Activated CD8-positive, alpha-beta T cell treated with anti-CD3 and anti-CD28 coated beads for 36 hours (primary cell): ENCODE results near the gene AHCTF1. TPM values are rescaled to one million over a fixed set of nuclear protein-coding genes. Genes with fewer than 3 reads are reported as not detected.
A peak's percentile ranks its signal among the peaks of the same experiment; 100 is the strongest.
"Not testable (repeated sequence)": the region's sequence is repeated elsewhere in the genome, so short reads cannot be mapped to it uniquely, and the experiment has no call there.

Experiments used
- ATAC-seq: fragments of 200-7000 bp; cut with Tn5 transposase; one replicate; pipeline ENCODE4 v1.10.0; 2021; ENCODE audit warnings: mild to moderate bottlenecking, moderate library complexity
- CTCF ChIA-PET: fragments of 350-600 bp; sonication (Branson Sonifier 250); formaldehyde crosslinking; loops from one replicate; lab custom pipeline; 2021; ENCODE audit warnings: antibody characterized with exemption; lab: Charles Lee
- POLR2A ChIA-PET: fragments of 350-600 bp; sonication (Branson Sonifier 250); formaldehyde crosslinking; loops from one replicate; lab custom pipeline; 2021; ENCODE audit warnings: antibody characterized with exemption; lab: Charles Lee
- DNase-seq: peaks from one replicate; pipeline ENCODE4 v3.0.0-alpha.2; 2020
- H3K27ac Mint-ChIP-seq: one replicate; pipeline ENCODE4 v1.8.0; 2021; ENCODE audit warnings: mild to moderate bottlenecking, mixed read lengths
- H3K27me3 Mint-ChIP-seq: one replicate; pipeline ENCODE4 v1.8.0; 2021; ENCODE audit warnings: mixed read lengths
- H3K36me3 Mint-ChIP-seq: one replicate; pipeline ENCODE4 v1.8.0; 2021; ENCODE audit warnings: low read depth, mixed read lengths
- H3K4me1 Mint-ChIP-seq: one replicate; pipeline ENCODE4 v1.8.0; 2021; ENCODE audit warnings: low read depth, mixed read lengths
- H3K4me3 Mint-ChIP-seq: one replicate; pipeline ENCODE4 v1.8.0; 2021; ENCODE audit warnings: mild to moderate bottlenecking, moderate library complexity, mixed read lengths
- H3K9me3 Mint-ChIP-seq: one replicate; pipeline ENCODE4 v1.8.0; 2021; ENCODE audit warnings: mixed read lengths
- intact Hi-C: fragments of 100-400 bp; cut with micrococcal nuclease; formaldehyde crosslinking; loops from one replicate; pipeline ENCODE4 v1.10.0; 2022
- total RNA-seq, 2 experiments: library from RNA; stranded (reverse); gene quantifications; one replicate each; pipeline ENCODE4 v1.2.3, GENCODE V29; 2021
- TF ChIP-seq, protein P1 (sequence below): fragments of 200-600 bp; IDR thresholded peaks from one replicate; pipeline ENCODE4 v1.8.0; 2022; ENCODE audit warnings: antibody characterized with exemption, mild to moderate bottlenecking

Gene AHCTF1
- total RNA-seq, 2 experiments from 2014 or later = 42.4 to 45.3 TPM

DNA sequence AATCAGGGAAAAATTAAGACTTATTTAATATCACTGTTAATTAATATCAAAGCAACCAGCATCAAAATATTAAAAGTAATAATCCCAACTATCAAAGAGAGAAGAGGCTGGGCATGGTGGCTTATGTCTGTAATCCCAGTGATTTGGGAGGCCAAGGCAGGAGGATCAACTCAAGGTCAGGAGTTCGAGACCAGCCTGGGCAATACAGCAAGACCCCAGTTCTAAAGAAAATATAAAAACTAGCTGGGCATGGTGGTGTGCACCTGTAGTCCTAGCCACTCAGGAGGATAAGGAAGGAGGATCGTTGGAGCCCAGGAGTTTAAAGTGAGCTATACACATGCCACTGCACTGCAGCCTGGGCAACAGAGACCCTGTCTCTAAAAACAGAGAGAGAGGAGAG lies 43.2 kb downstream of the AHCTF1 start:
- intact Hi-C loops = no loop called here
- H3K27ac Mint-ChIP-seq = no peak overlapping the region
- peaks cover 7% of the 10 kb centered on the region for H3K4me1 Mint-ChIP-seq
- no peaks in the 10 kb centered on the region for H3K9me3 Mint-ChIP-seq
- TF ChIP-seq, protein P1, sequence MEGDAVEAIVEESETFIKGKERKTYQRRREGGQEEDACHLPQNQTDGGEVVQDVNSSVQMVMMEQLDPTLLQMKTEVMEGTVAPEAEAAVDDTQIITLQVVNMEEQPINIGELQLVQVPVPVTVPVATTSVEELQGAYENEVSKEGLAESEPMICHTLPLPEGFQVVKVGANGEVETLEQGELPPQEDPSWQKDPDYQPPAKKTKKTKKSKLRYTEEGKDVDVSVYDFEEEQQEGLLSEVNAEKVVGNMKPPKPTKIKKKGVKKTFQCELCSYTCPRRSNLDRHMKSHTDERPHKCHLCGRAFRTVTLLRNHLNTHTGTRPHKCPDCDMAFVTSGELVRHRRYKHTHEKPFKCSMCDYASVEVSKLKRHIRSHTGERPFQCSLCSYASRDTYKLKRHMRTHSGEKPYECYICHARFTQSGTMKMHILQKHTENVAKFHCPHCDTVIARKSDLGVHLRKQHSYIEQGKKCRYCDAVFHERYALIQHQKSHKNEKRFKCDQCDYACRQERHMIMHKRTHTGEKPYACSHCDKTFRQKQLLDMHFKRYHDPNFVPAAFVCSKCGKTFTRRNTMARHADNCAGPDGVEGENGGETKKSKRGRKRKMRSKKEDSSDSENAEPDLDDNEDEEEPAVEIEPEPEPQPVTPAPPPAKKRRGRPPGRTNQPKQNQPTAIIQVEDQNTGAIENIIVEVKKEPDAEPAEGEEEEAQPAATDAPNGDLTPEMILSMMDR = no peak
- DNase-seq = no peak
- CTCF ChIA-PET = no interaction called here
- H3K27me3 Mint-ChIP-seq = no peaks in the 10 kb centered on the region
- POLR2A ChIA-PET = no interaction called here
- H3K36me3 Mint-ChIP-seq = peaks cover 40% of the 10 kb centered on the region
- no peak overlapping the region for H3K4me3 Mint-ChIP-seq
- ATAC-seq = no peak

DNA sequence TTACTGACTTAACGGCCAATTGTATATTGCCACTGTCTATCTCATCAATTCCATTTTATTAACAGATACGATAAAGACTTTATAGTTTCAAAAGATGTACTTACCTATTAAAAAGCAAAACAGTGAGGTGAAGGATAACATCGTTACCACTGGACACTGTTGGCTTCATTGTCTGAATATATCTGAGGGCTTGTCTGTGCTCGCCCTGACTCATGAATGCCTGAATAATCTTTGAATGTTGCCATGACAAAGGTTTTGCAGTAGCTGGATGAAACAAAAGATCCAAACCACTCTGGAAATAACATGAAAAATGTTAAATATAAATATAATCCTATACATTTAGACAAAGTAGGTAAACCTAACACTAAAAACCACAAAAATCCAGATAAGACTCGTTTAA lies 46.4 kb downstream of the AHCTF1 start:
- H3K36me3 Mint-ChIP-seq = peaks cover 40% of the 10 kb centered on the region
- intact Hi-C loops, ATAC-seq, H3K4me1 Mint-ChIP-seq, H3K27ac Mint-ChIP-seq, CTCF ChIA-PET, H3K4me3 Mint-ChIP-seq, DNase-seq, H3K27me3 Mint-ChIP-seq, H3K9me3 Mint-ChIP-seq, POLR2A ChIA-PET: not testable (repeated sequence)

DNA sequence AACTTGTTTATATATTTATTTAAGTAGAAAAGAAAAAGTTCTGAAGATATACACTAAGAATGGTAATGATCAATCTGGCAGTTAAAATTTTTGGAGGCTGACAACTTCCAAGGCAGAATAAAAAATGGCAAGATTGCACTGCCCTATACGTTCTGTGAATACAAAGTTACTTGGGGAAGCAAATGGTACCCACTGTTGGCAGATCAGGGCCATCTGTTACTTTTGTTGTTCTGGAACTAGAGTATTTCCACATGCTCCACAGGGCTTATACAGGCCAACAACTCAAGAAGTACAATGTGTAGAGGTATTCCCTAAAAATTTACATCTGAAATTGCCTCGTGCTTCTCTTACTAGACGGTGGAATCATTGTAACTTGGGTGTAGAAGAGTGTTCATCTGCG lies 53.2 kb downstream of the AHCTF1 start:
- no peak overlapping the region for H3K4me3 Mint-ChIP-seq
- peaks cover 22% of the 10 kb centered on the region for H3K4me1 Mint-ChIP-seq
- H3K27me3 Mint-ChIP-seq = no peaks in the 10 kb centered on the region
- TF ChIP-seq, protein P1 = no peak
- POLR2A ChIA-PET = no interaction called here
- peaks cover 47% of the 10 kb centered on the region for H3K36me3 Mint-ChIP-seq
- ATAC-seq (no peak), DNase-seq (no peak)
- CTCF ChIA-PET = no interaction called here
- H3K9me3 Mint-ChIP-seq = no peaks in the 10 kb centered on the region
- intact Hi-C loops = no loop called here
- H3K27ac Mint-ChIP-seq = no peak overlapping the region

DNA sequence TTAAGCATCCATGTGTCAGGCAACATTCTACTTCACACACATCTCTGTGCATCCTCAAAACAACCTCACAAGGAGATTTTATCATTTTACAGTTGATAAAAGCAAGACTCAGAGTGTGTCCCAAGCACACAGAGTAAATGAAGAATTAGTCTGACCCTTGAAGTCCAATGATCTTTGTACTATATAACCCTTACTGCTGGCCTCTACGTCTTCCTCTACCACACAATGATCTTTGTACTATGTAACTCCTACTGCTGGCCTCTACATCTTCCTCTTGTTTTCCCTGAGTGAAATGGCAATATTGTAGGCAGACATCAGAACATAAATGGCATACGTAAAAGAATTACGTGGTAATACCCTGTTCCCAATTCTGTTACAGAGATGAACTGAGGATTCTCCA lies 55.3 kb downstream of the AHCTF1 start:
- H3K4me1 Mint-ChIP-seq = peaks cover 25% of the 10 kb centered on the region
- H3K4me3 Mint-ChIP-seq = no peak overlapping the region
- peaks cover 55% of the 10 kb centered on the region for H3K36me3 Mint-ChIP-seq
- TF ChIP-seq, protein P1 = no peak
- intact Hi-C loops = no loop called here
- CTCF ChIA-PET = interaction anchor here (1.1 kb wide), 1 partner anchor 16 kb away, joined by 3 read pairs; no protein-coding TSS in a partner anchor
- no peaks in the 10 kb centered on the region for H3K27me3 Mint-ChIP-seq
- H3K9me3 Mint-ChIP-seq = no peaks in the 10 kb centered on the region
- peak overlapping the region; percentile 70 for H3K27ac Mint-ChIP-seq
- ATAC-seq (no peak), DNase-seq (no peak)
- POLR2A ChIA-PET = no interaction called here

DNA sequence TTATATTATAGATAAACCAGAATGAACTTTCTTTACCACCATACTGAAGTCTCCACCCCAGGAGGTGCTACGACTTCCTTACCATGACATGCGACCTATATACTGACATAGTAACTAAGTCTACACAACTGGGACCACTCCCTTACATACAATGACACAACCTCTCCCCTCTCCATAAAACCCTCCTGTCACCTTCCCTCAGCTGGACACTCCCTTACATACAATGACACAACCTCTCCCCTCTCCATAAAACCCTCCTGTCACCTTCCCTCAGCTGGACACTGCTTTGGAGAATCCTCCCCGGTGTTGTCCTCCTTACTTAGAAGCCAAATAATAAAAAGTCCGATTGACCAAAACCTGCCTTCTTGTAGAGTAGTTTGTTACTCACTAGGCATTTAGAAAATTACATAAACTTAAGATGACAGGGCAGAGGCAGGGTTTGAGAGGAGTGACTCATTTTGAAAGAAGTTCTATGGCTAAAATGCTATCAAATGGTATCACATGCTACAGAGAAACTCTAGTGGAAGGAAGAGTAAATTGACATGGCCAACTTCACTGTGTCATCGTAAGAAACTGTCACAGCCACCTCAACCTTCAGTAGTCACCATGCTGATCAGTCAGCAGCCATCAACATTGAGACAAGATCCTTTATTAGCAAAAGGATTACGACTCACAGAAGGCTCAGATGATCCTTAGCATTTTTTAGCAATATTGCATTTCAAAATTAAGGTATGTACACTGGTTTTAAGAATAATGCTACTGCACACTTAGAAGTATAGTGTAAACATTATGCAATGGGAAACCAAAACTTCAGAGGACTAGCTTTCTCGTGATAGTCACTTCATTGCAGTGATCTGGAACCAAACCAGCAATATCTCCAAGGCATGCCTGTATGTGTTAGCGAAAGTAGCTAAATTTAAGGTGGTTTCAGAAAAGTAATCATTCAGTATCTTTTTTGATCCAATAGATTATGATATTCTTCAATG lies 56.4 kb downstream of the AHCTF1 start:
- no peak overlapping the region for H3K4me3 Mint-ChIP-seq
- H3K4me1 Mint-ChIP-seq = peaks cover 25% of the 10 kb centered on the region
- DNase-seq (peak; percentile 27), ATAC-seq (peak; percentile 95)
- peak overlapping the region; percentile 10 for H3K27ac Mint-ChIP-seq
- intact Hi-C loops = no loop called here
- TF ChIP-seq, protein P1 = no peak
- peaks cover 55% of the 10 kb centered on the region for H3K36me3 Mint-ChIP-seq
- no peaks in the 10 kb centered on the region for H3K9me3 Mint-ChIP-seq
- H3K27me3 Mint-ChIP-seq = no peaks in the 10 kb centered on the region
- CTCF ChIA-PET = interaction anchor here (0.6 to 1.1 kb wide), 2 partner anchors 12 to 15 kb away, joined by 3 read pairs; no protein-coding TSS in a partner anchor
- POLR2A ChIA-PET = no interaction called here
